HG03108 (cell line): ENCODE data around the gene NUP153.
"Not testable (repeated sequence)": the region's sequence is repeated elsewhere in the genome, so short reads cannot be mapped to it uniquely, and the experiment has no call there.

Experiments
- ATAC-seq: cut with Tn5 transposase; IDR thresholded peaks from one replicate; pipeline ENCODE4 v1.9.1; 2021; ENCODE audit warnings: moderate library complexity; ENCODE audit not compliant: unreplicated experiment

The NUP153 gene

DNA sequence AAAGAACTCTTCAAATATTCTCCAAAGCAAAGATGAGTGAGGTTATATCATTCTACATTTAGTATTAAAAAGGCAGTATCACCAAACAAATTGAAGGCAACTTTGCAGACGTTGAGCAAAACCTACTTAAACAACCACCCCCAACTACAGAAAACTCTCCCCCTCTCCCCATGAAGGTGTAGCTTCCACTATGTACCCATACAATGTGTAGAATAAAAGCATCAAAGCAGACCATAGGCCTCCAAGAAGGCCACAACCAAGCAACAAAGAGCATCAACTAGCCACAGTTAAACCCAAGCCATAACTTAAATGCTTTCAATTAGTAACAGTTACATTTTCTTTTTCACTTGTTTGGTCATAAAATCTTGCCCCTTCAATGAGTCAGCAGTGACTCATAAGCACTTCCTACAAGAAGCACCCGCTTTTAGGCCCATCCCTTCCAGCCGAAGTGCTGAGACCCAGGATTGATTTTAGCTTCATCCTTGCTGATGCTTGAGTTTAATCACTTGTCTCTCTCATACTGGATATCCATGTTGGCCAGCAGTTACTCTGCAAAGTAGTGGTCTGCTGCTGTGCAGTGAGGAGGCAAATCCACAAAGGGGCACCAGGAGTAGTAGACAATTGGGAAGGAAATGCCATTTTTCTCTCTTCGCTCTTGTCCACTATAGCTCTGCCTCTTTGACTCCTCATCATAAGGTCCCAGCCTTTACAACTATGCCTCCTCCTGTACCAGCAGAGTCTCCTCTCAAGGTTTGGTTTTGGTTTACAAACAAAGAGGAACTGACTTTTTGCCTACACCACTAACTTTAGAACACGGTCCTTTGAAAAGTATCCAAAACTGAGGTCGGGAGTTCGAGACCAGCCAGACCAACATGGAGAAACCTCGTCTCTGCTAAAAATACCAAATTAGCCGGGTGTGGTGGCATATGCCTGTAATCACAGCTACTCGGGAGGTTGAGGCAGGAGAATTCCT is 8.4 kb upstream of the NUP153 start:
- ATAC-seq, result peak; percentile 88

DNA sequence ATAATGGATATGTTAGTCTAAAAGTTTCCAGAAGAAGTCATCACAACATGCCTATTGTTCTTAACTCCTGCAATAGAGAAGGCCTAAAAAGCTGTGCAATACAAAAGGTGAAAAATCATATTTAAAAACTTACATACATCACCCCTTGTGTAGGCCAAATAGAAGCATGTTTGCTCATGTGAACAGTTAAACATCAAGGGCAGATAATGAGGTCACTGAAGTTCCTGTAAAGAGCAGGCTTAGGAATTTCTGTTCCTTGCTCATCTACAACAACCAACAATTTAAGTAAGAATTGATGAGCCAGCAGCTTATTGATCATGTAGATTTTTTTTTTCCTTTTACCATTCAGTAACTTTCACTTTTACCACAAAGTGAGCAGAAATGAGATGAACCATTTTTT is 7.5 kb upstream of the NUP153 start:
- no peak for ATAC-seq

DNA sequence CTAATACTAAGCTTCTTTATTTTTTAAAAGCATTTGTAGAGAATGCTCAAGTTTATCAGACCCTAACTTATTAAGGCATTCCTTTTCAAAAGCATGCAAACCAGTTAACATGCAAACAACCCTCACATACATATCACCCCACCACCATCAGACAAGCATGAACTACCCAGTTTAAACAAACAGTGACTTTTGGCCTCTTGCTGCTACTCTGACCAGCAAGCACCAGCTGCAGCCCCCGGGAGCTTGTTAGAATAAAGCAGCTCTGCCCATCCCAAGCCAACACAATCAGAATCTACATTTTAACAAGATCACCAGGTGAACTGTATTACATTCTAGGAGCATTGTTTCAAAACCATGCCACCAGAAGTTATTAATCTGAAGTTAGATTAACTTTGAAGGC is 5.9 kb upstream of the NUP153 start:
- ATAC-seq, result no peak

DNA sequence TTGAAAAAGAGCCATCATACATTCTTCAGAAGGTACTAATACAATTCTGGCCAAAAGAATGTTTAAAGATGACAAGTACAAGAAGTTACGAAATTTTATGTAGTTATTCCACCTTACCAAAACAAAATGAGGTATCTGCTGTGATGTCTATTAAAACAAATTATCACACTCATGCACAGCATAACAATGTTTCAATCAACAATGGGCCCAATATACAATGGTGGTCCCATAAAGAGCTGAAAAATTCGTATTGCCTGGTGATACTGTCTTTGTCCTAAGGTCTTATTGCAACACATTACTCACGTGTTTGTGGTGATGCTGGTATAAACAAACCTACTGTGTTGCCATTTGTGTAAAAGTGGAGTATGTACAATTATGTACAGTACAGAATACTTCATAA is 3.6 kb upstream of the NUP153 start:
- no peak for ATAC-seq

DNA sequence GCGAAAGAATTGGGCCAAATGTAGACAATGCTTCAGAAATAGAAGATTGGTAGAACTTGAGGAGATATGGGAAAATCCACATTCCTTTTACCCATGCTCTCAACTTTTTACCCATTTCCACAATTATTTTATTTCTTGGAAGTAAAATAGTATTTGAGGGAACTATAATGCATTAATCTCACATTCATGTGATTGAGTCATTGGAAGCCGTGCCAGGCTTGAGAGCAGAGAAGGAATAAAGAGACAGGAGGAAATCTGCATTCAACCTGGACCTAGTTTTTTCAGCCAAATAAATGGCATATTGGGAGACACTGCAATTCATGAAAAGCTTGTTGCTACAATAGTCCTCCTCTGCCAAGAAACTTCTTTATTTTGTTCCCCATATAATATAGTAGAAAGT is 2.8 kb upstream of the NUP153 start:
- no peak for ATAC-seq

DNA sequence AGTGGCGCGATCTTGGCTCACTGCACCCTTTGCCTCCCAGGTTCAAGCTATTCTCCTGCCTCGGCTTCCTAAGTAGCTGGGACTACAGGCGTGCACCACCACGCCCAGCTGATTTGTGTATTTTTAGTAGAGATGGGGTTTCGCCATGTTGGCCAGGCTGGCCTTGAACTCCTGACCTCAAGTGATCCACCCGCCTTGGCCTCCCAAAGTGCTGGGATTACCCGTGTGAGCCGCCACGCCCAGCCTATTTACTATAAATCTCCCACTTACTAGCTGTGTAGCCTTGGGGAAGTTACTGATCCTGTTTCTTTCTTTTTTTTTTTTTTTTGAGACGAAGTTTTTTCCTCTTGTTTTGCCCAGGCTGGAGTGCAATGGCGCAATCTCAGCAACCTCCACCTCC is 1.3 kb upstream of the NUP153 start:
- not testable (repeated sequence) for ATAC-seq

DNA sequence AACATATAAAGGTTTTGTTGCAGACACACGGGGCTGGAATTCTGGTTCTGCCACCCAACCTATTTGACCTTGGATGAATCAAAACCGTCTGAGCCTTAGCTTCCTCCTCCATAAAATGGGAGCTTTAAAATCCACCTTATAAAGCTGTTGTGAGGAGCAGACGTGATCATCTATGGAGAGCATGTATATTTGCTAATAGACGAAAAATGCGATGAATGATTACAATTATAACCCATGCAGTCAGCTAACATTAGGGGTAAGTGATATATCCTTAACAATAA is 586 bp upstream of the NUP153 start:
- no peak for ATAC-seq

DNA sequence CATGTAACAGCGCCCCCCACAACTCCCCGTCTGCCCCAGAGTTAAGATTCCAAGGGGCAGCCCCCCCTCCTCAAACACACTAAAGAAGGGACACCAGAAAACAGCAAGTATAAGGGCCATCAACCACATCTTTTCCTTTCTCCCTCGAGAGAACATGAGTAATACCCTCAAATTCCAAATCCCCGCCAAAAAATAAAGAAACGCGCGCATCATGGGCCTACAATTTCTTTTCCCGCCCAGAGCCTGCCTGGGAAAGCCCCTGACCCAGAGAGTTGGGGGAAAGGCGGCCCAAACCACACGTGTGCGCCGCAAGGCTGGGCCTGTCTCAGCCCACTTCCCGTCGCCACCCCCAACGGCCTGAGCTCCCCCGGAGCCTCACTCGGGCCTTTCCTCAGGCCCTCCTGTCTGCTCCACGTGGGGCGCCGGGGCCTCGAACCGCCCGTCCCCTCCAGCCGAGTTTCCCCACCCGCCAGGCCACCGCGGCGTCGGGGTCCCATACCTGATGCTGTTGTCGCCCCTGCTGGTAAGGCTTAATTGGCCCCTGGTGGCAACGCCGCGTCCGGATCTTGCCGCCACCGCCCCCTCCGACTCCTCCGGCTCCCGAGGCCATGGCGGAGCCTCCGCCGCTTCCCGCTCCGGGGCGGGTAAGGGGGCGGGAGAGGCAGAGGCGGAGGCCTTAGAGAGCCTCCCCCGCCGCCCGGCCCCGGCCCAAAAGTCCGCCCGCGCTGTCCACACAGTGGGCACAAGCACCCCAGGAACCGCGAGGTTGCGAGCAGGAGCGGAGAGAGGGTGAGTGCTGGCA is 746 bp downstream of the NUP153 start:
- ATAC-seq, result peak; percentile 60

DNA sequence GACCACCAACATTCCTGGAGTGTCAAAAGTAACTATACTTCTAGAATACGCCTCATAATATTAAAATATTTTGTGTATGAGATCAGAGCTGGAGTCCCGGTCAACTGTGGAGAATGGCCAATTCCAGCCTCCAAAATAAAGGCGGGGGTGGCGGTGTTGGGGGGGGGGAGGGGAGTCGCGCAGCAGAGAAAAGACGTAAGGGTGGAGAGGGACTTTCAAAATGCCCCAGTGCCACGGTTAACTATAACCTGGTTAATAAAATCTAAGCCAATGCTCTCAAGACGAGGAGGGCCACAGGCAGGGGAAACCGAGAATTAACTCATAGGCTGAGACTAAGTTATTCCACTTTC is 1.3 kb downstream of the NUP153 start:
- ATAC-seq, result peak; percentile 8

DNA sequence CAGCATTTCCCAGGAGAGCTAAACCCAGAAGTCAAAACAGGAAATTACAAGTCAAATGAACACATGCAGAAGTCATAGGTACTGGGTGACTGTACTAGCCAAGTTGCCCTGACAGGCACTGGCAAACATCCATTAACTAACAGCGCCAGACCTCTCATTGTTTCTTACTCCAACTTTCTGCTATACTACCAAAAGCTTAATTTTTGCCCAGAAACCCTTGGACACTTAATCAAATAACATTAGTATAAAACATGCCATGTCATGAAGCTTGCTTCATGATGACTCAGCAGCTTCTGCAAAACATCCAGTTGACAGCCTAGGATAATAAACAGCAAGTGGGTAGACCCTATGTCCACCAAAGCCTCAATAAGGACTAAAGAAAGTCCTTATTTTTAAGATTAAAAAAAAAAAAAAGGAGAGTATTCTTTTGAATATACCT is 3.5 kb downstream of the NUP153 start:
- no peak for ATAC-seq

DNA sequence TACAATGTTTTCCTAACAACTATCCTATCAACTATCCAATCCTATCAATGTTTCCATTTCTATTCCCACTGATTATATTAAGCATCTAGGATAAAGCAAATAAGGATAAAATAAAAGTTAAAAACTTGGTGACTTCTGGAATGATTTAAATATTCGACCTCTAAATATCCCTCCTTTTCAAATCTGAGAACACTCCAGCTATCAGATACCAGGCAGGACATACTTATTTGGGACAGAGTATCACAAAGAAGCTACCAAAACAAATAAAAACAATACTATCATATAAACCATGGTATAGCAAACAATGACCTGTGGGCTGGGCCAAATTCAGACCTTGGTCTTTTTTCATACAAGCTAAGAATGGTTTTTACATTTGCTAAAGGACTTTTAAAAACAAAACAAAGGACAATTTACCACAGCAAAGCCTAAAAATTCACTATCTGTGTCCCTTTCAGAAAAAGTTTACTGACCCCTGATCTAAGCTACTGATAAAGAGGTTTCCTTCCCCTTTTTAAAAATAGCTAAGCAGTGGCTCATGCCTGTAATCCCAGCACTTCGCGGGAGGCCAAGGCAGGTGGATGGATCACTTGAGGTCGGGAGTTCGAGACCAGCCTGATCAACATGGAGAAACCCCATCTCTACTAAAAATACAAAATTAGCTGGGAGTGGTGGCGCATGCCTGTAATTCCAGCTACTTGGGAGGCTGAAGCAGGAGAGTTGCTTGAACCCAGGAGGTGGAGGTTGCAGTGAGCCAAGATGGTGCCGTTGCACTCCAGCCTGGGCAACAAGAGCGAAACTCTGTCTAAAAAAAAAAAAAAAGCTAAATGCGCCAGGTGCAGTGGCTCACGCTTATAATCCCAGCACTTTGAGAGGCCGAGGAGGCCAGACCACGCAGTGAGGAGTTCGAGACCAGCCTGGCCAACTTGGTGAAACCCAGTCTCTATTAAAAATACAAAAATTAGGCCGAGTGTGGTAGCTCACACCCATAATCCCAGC is 6.0 kb downstream of the NUP153 start:
- ATAC-seq, result no peak

DNA sequence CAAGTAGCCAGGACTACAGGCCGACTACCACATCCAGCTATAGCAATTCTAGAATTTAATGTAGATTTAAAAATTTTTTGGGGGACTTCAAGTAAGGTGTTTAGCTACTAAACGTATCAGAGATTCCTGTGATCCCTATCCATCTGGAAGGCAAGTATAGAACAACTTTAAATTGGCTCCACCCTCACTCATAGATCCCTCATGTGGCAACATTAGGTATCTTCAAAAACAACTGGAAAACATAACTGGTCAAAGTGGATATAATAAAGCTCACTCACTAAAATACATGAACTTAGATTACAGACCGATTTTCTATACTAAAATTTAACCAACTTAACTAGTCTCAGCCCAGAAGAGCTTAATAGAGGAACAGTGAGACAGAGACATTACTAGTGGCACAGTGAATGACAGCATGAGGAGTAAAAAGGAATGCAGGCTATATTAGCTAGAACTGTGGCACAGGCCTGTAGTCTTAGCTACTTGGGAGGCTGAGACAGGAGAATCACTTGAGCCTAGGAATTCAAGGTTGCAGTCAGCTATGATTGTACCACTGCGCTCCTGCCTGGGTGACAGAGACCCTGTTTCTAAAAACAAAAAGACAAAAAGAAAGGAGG is 14.7 kb downstream of the NUP153 start:
- ATAC-seq, result no peak

DNA sequence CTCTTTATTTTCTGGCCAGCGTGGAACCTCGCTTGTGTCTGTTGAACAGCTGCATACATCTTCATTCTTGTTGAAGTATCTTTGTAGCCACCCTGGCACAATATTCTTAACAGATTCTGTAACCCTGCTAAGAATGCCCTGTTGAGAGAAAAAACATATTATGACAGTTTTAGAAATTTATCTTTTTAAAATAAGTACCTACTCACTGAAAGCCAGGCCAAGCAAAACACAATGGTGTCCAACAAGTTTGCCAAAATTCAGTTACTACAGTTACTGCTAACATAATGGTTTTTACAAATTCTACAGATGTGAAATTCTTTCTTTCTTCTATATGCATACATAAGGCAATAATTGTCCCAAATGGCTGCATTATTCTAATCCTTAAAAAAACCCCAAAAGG is 18.2 kb downstream of the NUP153 start:
- no peak for ATAC-seq

DNA sequence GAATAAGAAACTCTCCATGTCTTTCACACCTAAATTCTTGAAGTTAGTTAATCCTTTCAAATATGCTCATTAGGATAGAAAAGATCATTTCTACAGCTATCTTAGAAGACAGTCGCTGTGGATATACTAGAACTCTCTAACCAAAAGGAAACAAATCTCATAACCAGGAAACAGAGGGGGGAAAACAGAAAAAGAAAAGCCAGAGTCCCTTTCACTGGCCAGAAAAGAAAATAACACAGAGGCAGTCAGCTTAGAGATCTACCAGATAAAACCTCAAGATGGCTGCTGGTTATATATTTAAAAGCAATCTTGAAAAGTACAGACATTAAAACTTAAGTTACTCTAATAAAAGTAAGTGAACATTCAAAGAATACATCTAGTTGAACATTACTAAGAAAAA is 19.6 kb downstream of the NUP153 start:
- ATAC-seq, result no peak

DNA sequence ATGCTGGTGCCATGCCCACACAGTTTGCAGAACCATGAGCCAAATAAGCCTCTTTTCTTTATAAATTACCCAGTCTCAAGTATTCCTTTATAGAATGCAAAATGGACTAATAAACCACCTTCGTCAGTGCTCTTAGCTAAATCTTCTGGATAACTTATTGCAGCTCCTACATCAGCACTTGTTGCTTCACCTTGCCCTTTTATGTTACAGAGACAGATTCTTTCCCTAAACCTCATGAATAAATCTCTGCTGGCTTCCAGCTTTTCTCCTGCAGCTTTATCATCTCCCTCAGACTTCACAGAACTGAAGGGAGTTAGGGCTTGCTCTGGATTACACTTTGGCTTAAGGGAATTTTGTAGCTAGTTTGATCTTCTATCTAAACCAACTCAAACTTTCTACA is 22.6 kb downstream of the NUP153 start:
- no peak for ATAC-seq

DNA sequence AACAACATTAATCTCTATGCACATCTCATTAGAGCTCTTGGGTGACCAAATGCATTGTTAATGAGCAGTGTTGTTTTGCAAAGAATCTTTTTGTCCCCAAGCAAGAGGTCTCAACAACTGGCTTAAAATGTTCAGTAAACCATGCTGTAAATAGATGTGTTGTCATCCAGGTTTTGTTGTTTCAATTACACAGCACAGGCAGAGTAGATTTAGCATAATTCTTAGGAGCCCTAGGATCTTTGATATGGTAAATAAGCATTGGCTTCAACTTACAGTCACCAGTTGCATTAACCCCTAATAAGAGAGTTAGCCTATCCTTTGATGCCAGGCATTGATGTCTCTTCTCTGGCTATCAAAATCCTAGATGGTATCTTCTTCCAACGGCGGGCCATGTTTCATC is 23.3 kb downstream of the NUP153 start:
- no peak for ATAC-seq

DNA sequence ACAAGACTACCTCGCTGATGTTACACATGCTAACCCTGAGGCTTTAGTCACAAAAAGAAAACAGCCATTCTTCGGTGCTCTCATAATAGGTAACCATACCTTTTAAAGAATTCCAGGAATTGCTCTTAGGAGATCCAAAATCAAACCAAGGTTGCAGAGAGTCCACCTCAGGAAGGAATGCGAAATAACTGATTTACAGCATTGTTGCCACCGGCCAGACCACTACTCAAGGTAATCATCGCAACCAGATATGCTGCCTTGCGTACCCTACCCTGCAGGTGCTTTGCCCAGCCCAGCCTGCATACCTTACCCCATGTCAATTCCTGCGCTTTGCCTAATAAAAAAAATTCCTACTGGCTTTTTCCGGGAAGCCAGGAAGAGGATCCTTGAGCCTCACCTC is 27.0 kb downstream of the NUP153 start:
- no peak for ATAC-seq

DNA sequence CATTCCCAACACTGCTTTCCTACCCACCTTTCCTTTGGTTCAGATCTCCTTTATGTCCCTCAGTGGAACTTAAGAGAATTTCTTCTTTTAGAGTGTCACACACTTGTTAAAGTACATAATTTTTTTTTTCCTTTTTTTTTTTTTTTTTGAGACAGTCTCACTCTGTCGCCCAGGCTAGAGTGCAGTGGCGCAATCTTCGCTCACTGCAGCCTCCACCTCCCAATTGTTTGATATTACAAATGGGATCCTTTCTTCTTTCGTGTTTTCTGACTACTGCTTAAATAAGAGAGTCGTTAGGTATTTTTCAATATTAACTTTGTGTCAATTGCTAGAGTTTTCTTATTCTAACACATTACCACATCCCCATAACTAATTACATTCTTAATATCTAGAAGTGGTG is 29.1 kb downstream of the NUP153 start:
- ATAC-seq, result no peak

DNA sequence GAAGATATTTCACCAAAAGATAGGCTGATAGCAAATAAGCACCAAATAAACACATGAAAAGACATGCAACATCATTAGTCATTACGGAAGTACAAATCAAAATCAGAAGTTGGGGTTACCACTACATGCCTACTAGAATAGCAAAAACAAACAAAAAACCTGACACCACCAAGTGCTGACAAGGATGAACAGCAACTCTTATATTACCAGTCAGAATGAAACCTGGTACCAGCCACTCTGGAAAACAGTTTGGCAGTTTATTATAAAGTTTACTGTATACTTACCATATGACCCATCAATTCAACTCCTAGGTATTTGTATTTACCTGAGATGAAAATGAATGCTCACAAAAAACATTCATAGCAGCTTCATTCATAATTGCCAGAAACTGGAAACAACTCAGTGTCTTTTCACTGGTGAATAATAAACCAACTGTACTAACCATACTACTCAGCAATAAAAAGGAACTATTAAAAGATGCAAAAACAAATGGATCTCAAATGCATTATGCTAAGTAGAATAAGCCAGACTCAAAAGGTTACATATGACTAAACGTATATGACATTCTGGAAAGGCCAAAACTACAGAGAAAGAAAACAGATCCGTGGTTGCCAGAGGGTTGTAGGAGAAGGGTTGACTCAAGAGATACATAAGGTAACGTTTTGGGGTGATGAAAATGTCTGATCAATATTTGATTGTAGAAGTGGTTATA is 33.0 kb downstream of the NUP153 start:
- ATAC-seq, result no peak

DNA sequence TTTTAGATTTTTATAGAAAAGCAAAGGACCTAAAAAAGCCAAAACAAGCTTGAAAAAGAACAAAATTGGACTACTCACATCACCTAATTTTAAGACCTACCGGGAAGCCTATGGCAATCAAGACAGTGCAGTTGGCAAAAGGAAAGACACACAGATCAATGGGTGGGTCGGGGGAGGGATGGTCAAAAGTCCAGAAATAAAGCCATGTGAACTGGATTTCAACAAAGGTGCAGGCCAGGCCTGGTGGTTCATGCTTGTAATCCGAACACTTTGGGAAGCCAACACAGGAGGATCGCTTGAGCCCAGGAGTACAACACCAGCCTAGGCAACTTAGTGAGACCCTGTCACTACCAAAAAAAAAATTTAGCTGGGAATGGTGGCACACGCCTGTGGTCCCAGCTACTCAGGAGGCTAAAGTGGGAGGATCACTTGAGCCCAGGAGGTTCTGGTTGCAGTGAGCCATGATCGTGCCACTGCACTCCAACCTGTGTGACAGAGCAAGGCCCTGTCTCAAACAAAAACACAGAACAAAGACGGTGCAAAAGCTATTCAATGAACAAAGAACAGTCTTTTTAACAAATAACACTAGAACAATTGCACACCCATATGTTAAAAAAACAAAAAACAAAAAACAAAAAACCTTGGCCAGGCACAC is 34.5 kb downstream of the NUP153 start:
- no peak for ATAC-seq
